Breast epithelium (tissue), 3 donors: ENCODE data around the gene MUC7.

Source experiments
- CTCF ChIP-seq, 3 donors: fragments of 450-650 bp; IDR thresholded peaks; one replicate each; pipeline ENCODE4 v1.5.1; 2016 to 2017; ENCODE audit warnings: antibody characterized with exemption in 3 of 3, mild to moderate bottlenecking in 3 of 3, moderate library complexity in 3 of 3
- POLR2A ChIP-seq: fragments of 450-650 bp; IDR thresholded peaks from one replicate; pipeline ENCODE4 v1.6.1; 2016; ENCODE audit warnings: antibody characterized with exemption, mild to moderate bottlenecking, moderate library complexity
- POLR2AphosphoS5 ChIP-seq, 3 donors: sonication (generic); formaldehyde crosslinking; IDR thresholded peaks; one replicate each; pipeline ENCODE4 v1.6.1; 2017; ENCODE audit warnings: antibody characterized with exemption in 3 of 3

- peak; percentile 51 to 82 (median 73) for TF ChIP-seq CTCF (IDR thresholded peaks at IDR 0.05)
- no peak for TF ChIP-seq POLR2AphosphoS5 (IDR thresholded peaks at IDR 0.05)
- TF ChIP-seq POLR2A, result no peak
These were observed 33.3 kb downstream of the MUC7 start for GRCh38 chr4:70505151-70505748.
